H1 (cell line): ENCODE results near the gene CBLB. TPM values are rescaled to one million over a fixed set of nuclear protein-coding genes. Genes with fewer than 3 reads are reported as not detected.

Experiments
- CTCF ChIA-PET: fragments of 300-600 bp; sonication (Branson Sonifier 250); formaldehyde crosslinking; loops from one replicate; lab custom pipeline; 2021; ENCODE audit not compliant: partially characterized antibody; lab: Charles Lee
- POLR2A ChIA-PET: fragments of 300-600 bp; sonication (Branson Sonifier 250); formaldehyde crosslinking; loops from one replicate; lab custom pipeline; 2021; ENCODE audit warnings: inconsistent platforms; ENCODE audit not compliant: partially characterized antibody; lab: Charles Lee
- DNase-seq, 2 experiments: peaks; one replicate each; pipeline versions ENCODE4 v3.0.0 to v3.0.0-alpha.2; 2010 to 2022; ENCODE audit warnings: low spot score in 2 of 2, low read depth in 1 of 2, mixed read lengths in 1 of 2
- FAIRE-seq: peaks from 2 replicates; lab custom pipeline; 2011; peaks lifted over from hg19 to GRCh38; lab: Jason Lieb, UNC
- H2AFZ ChIP-seq: 2 replicates; pipeline ENCODE4 v1.8.1; 2012; ENCODE audit warnings: low read length, inconsistent platforms
- H2AK5ac ChIP-seq: 2 replicates; pipeline ENCODE4 v1.6.1; 2013; ENCODE audit warnings: low read depth, low read length
- H2BK120ac ChIP-seq: replicated peaks from 2 replicates; pipeline ENCODE3; 2013; ENCODE audit warnings: low read depth, low read length, inconsistent platforms
- H2BK12ac ChIP-seq: 2 replicates; pipeline ENCODE4 v1.6.1; 2013; ENCODE audit warnings: low read depth, low read length
- H2BK15ac ChIP-seq: 2 replicates; pipeline ENCODE4 v1.6.1; 2013; ENCODE audit warnings: low read length
- H2BK20ac ChIP-seq: 2 replicates; pipeline ENCODE4 v1.6.1; 2013; ENCODE audit warnings: low read length
- H2BK5ac ChIP-seq: 2 replicates; pipeline ENCODE4 v1.6.1; 2013; ENCODE audit warnings: low read depth, low read length
- H3K14ac ChIP-seq: 2 replicates; pipeline ENCODE4 v1.6.1; 2013; ENCODE audit warnings: inconsistent platforms; ENCODE audit not compliant: insufficient read length
- H3K18ac ChIP-seq: 2 replicates; pipeline ENCODE4 v1.6.1; 2013; ENCODE audit warnings: low read length; ENCODE audit errors: extremely low read depth
- H3K23ac ChIP-seq: 2 replicates; pipeline ENCODE4 v1.6.1; 2013; ENCODE audit warnings: inconsistent platforms; ENCODE audit not compliant: insufficient read length
- H3K23me2 ChIP-seq: 2 replicates; pipeline ENCODE4 v1.6.1; 2013; ENCODE audit warnings: low read depth, low read length
- H3K27ac ChIP-seq: 2 replicates; pipeline ENCODE4 v1.6.1; 2011; ENCODE audit warnings: low read depth, low read length, inconsistent platforms
- H3K27me3 ChIP-seq, 4 experiments: replicated peaks in 1 of 4; 1 replicate in 1 of 4; 2 replicates in 3 of 4; pipeline versions ENCODE4 v1.6.1 to v1.8.1; 2011 to 2013; ENCODE audit warnings: low read length in 3 of 4, mild to moderate bottlenecking in 3 of 4, inconsistent platforms in 2 of 4, mixed read lengths in 2 of 4, moderate library complexity in 1 of 4; ENCODE audit not compliant: control insufficient read depth in 3 of 4, insufficient read depth in 3 of 4; ENCODE audit errors: extremely low read depth in 1 of 4
- H3K36me3 ChIP-seq, 4 experiments: 2 replicates each; pipeline versions ENCODE4 v1.6.1 to v1.8.1; 2011 to 2013; ENCODE audit warnings: mild to moderate bottlenecking in 4 of 4, low read length in 3 of 4, moderate library complexity in 2 of 4, control low read depth in 1 of 4, inconsistent platforms in 1 of 4; ENCODE audit not compliant: insufficient read depth in 4 of 4, control insufficient read depth in 2 of 4
- H3K4ac ChIP-seq: replicated peaks from 2 replicates; pipeline ENCODE3; 2013; ENCODE audit warnings: low read length, low read depth, mixed read lengths, inconsistent platforms; ENCODE audit not compliant: insufficient read length
- H3K4me1 ChIP-seq, 4 experiments: replicated peaks in 1 of 4; 1 replicate in 1 of 4; 2 replicates in 3 of 4; pipeline versions ENCODE4 v1.6.1 to v1.8.1; 2011 to 2013; ENCODE audit warnings: low read length in 3 of 4, inconsistent platforms in 2 of 4, mixed read lengths in 1 of 4; ENCODE audit not compliant: insufficient read depth in 4 of 4, control insufficient read depth in 3 of 4
- H3K4me2 ChIP-seq, 2 experiments: 2 replicates each; pipeline versions ENCODE4 v1.6.1 to v1.8.1; 2011 to 2013; ENCODE audit warnings: low read depth in 2 of 2, low read length in 2 of 2, control low read depth in 1 of 2, inconsistent platforms in 1 of 2, mild to moderate bottlenecking in 1 of 2; ENCODE audit not compliant: insufficient read depth in 1 of 2
- H3K4me3 ChIP-seq, 4 experiments: fragments of 200-600, 300-600 bp in 1 of 4; sonication (generic), shearing (Covaris generic), sonication (Bioruptor Twin) in 1 of 4; 2 replicates each; pipeline versions ENCODE4 v1.5.1 to v1.8.1; 2011 to 2016; ENCODE audit warnings: low read length in 4 of 4, low read depth in 3 of 4, control low read depth in 2 of 4, inconsistent platforms in 2 of 4, mild to moderate bottlenecking in 2 of 4, mixed read lengths in 1 of 4, moderate library complexity in 1 of 4; ENCODE audit not compliant: insufficient read depth in 2 of 4; ENCODE audit errors: extremely low read depth in 1 of 4
- H3K56ac ChIP-seq: replicated peaks from 2 replicates; pipeline ENCODE3; 2013; ENCODE audit warnings: low read depth, mild to moderate bottlenecking, mixed read lengths, low read length, inconsistent platforms; ENCODE audit not compliant: insufficient read length
- H3K79me1 ChIP-seq: 2 replicates; pipeline ENCODE4 v1.6.1; 2013; ENCODE audit warnings: low read depth, low read length, control low read depth
- H3K79me2 ChIP-seq, 2 experiments: 2 replicates each; pipeline versions ENCODE4 v1.6.1 to v1.8.1; 2012 to 2013; ENCODE audit warnings: low read length in 2 of 2, mild to moderate bottlenecking in 2 of 2, inconsistent platforms in 1 of 2; ENCODE audit not compliant: insufficient read depth in 2 of 2, control insufficient read depth in 1 of 2
- H3K9ac ChIP-seq, 4 experiments: replicated peaks in 1 of 4; 1 replicate in 1 of 4; 2 replicates in 3 of 4; pipeline versions ENCODE4 v1.6.1 to v1.8.1; 2011 to 2013; ENCODE audit warnings: low read depth in 3 of 4, low read length in 3 of 4, control low read depth in 2 of 4, mild to moderate bottlenecking in 2 of 4, moderate library complexity in 2 of 4, inconsistent platforms in 1 of 4; ENCODE audit errors: extremely low read depth in 1 of 4
- H3K9me3 ChIP-seq, 2 experiments: 2 replicates each; pipeline versions ENCODE4 v1.6.1 to v1.8.1; 2012 to 2013; ENCODE audit warnings: mild to moderate bottlenecking in 2 of 2, moderate library complexity in 2 of 2, control low read depth in 1 of 2, inconsistent platforms in 1 of 2, low read depth in 1 of 2, low read length in 1 of 2, mixed read lengths in 1 of 2; ENCODE audit not compliant: insufficient read depth in 2 of 2
- H4K20me1 ChIP-seq, 2 experiments: replicated peaks in 1 of 2; 2 replicates each; pipeline versions ENCODE3 to v1.8.1; 2011 to 2013; ENCODE audit warnings: inconsistent platforms in 2 of 2, low read length in 2 of 2, mild to moderate bottlenecking in 1 of 2; ENCODE audit not compliant: insufficient read depth in 2 of 2, control insufficient read depth in 1 of 2
- H4K5ac ChIP-seq: 2 replicates; pipeline ENCODE4 v1.6.1; 2013; ENCODE audit warnings: low read length, low read depth, mixed read lengths, inconsistent platforms; ENCODE audit not compliant: insufficient read length
- H4K8ac ChIP-seq: 2 replicates; pipeline ENCODE4 v1.8.0; 2013; ENCODE audit warnings: mild to moderate bottlenecking, moderate library complexity, low read length, inconsistent platforms; ENCODE audit not compliant: insufficient read depth; ENCODE audit errors: extremely low read depth
- H4K91ac ChIP-seq: replicated peaks from 2 replicates; pipeline ENCODE3; 2013; ENCODE audit warnings: low read length, mixed read lengths, inconsistent platforms; ENCODE audit not compliant: insufficient read length
- CHD1 ChIP-seq: IDR thresholded peaks from 2 replicates; pipeline ENCODE4 v1.6.1; 2012; ENCODE audit warnings: low read depth, low read length, improper control_type of control experiment
- JUN ChIP-seq: IDR thresholded peaks from 2 replicates; pipeline ENCODE4 v1.6.1; 2011; ENCODE audit warnings: low read depth, mild to moderate bottlenecking, improper control_type of control experiment, low read length
- KDM1A ChIP-seq: fragments of 200-600, 300-600 bp; sonication (generic); IDR thresholded peaks from 2 replicates; pipeline ENCODE4 v1.7.1; 2016; ENCODE audit warnings: mild to moderate bottlenecking, low read length, borderline replicate concordance
- RNF2 ChIP-seq: fragments of 200-900, 300-1000 bp; sonication (generic); IDR thresholded peaks from 2 replicates; pipeline ENCODE4 v1.7.1; 2016; ENCODE audit warnings: borderline replicate concordance, low read depth, mild to moderate bottlenecking, antibody characterized with exemption, low read length; ENCODE audit not compliant: poor library complexity, severe bottlenecking; ENCODE audit errors: missing control alignments
- YY1 ChIP-seq: IDR thresholded peaks from 2 replicates; pipeline ENCODE4 v1.6.1; 2011; ENCODE audit warnings: low read depth, mild to moderate bottlenecking, low read length
- WGBS, 2 experiments: shearing (Covaris generic) in 1 of 2; methylation state at CpG; one replicate each; pipeline versions ENCODE4 v1.1.6 to v1.1.7; 2013 to 2015; ENCODE audit warnings: low lambda C conversion rate in 2 of 2, mixed read lengths in 2 of 2, inconsistent platforms in 1 of 2, low coverage in 1 of 2, missing lambda C conversion rate in 1 of 2; ENCODE audit not compliant: insufficient replicate concordance in 2 of 2, insufficient coverage in 1 of 2, insufficient read length in 1 of 2; ENCODE audit errors: extremely low coverage in 1 of 2, missing lambda C conversion rate in 1 of 2; 5-methylcytosine and 5-hydroxymethylcytosine counted together
- polyA plus RNA-seq, 7 experiments: library from polyadenylated mRNA; depleted of rRNA in 3 of 7; stranded (reverse) in 5 of 7; unstranded in 2 of 7; fragments of >200 nt in 5 of 7; fragments of 200-250 nt in 2 of 7; gene quantifications; 1 replicate in 5 of 7; 2 replicates in 1 of 7; 4 replicates in 1 of 7; pipeline versions ENCODE4 v1.2.1 to v1.2.3, GENCODE V29; 2011 to 2013; ENCODE audit warnings: missing spikeins in 2 of 7, mixed read lengths in 2 of 7
- total RNA-seq: library from RNA; stranded (reverse); fragmentation: NEBNext Ultra II Directional; extraction: Animal tissue kit (Norgen Biotek cat#: 25700); gene quantifications from 2 replicates; pipeline ENCODE4 v1.2.1, GENCODE V29; 2021
- TF ChIP-seq, protein P1 (sequence below): IDR thresholded peaks from 2 replicates; pipeline ENCODE4 v1.6.1; 2012; ENCODE audit warnings: low read length, inconsistent platforms

CBLB gene
- total and polyA plus RNA-seq, 2 of the 8 experiments (the other 6 are each of a cell fraction or from before 2014, with no cell fraction given) = 14.5 to 26.0 TPM

DNA sequence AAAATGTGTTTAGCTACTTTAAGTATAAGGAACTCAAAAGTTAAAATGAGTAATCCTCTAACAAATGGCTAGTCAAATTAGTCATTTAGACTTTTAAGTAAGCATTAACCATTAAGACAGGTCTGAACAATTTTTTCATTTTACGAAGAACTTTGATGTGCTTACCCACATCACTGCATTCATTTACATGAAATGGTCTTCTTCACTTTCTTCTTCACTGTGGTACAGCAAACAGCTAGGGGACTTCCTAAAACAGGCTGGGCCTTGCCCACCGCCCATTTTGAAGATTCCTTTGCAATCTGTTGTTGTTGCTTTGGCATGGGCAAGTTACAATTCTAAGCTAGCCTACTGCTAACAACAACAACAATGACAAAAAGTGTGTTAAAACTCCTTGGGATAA lies 67.4 kb downstream of the CBLB start:
- H3K23ac ChIP-seq = no peak overlapping the region
- H2BK120ac ChIP-seq = no peak overlapping the region
- no peak overlapping the region for H3K56ac ChIP-seq
- no peak overlapping the region for H3K4me3 ChIP-seq
- H3K9me3 ChIP-seq = no peaks in the 10 kb centered on the region
- no peak overlapping the region for H2BK20ac ChIP-seq
- no peak overlapping the region for H2AK5ac ChIP-seq
- H3K36me3 ChIP-seq = no peaks in the 10 kb centered on the region
- no peak for DNase-seq
- no peak overlapping the region for H4K8ac ChIP-seq
- no peak overlapping the region for H2AFZ ChIP-seq
- H3K79me1 ChIP-seq = no peaks in the 10 kb centered on the region
- WGBS, 2 experiments = 73% methylated on average over 2 of the region's 2 CpGs; no CpG with 5 or more reads in 1 of the 2 experiments
- H3K4me2 ChIP-seq = no peak overlapping the region
- H4K91ac ChIP-seq = no peak overlapping the region
- TF ChIP-seq CHD1 = no peak
- TF ChIP-seq YY1 = no peak
- no peak for TF ChIP-seq KDM1A
- TF ChIP-seq, protein P1, sequence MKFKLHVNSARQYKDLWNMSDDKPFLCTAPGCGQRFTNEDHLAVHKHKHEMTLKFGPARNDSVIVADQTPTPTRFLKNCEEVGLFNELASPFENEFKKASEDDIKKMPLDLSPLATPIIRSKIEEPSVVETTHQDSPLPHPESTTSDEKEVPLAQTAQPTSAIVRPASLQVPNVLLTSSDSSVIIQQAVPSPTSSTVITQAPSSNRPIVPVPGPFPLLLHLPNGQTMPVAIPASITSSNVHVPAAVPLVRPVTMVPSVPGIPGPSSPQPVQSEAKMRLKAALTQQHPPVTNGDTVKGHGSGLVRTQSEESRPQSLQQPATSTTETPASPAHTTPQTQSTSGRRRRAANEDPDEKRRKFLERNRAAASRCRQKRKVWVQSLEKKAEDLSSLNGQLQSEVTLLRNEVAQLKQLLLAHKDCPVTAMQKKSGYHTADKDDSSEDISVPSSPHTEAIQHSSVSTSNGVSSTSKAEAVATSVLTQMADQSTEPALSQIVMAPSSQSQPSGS = no peak
- no peak for TF ChIP-seq RNF2
- no peak for TF ChIP-seq JUN
- no peak overlapping the region for H2BK15ac ChIP-seq
- H4K20me1 ChIP-seq = no peaks in the 10 kb centered on the region
- H3K18ac ChIP-seq = no peak overlapping the region
- 0 out of 2 replicates have a peak overlapping the region, but pooled peaks have one; percentile 12 for H2BK12ac ChIP-seq
- ChIA-PET CTCF (interaction anchor here (0.6 kb wide), 1 partner anchor 807 kb away, joined by 4 read pairs; no protein-coding TSS in a partner anchor), POLR2A (interaction anchor here (1.2 kb wide), 1 partner anchor 12 kb away, joined by 3 read pairs; no protein-coding TSS in a partner anchor)
- no peak for FAIRE-seq
- no peak overlapping the region for H2BK5ac ChIP-seq
- peaks cover 0 to 16% of the 10 kb centered on the region in 2 experiments; a peak in 3 of 4 replicates for H3K79me2 ChIP-seq
- H3K4me1 ChIP-seq = peaks cover 2 to 16% (median 11%) of the 10 kb centered on the region in 4 experiments; a peak in 6 of 7 replicates
- no peaks in the 10 kb centered on the region for H3K27me3 ChIP-seq
- H3K4ac ChIP-seq = no peak overlapping the region
- H3K23me2 ChIP-seq = no peaks in the 10 kb centered on the region
- H3K14ac ChIP-seq = no peak overlapping the region
- H3K9ac ChIP-seq = no peak overlapping the region
- H4K5ac ChIP-seq = no peak overlapping the region
- no peak overlapping the region for H3K27ac ChIP-seq
